ENCODE measurements around the gene ABCF2. TPM values are rescaled to one million over a fixed set of nuclear protein-coding genes. Genes with fewer than 3 reads are reported as not detected.

The ABCF2 gene
- total RNA-seq, 1 donor: 70.0 TPM

- DNase-seq (ENCODE audit: low read depth): no peak
- no peak overlapping the region for H3K4me3 ChIP-seq (ENCODE audit: low read depth, low read length)
- no peak for TF ChIP-seq CTCF (IDR thresholded peaks at IDR 0.05; ENCODE audit: insufficient read depth, low read depth, low read length)
These were observed 47.6 kb downstream of the ABCF2 start for GRCh38 chr7:151179287-151179860.

- H3K4me3 ChIP-seq (ENCODE audit: low read depth, low read length): no peak overlapping the region
- TF ChIP-seq CTCF (IDR thresholded peaks at IDR 0.05; ENCODE audit: insufficient read depth, low read depth, low read length): no peak
- DNase-seq (ENCODE audit: low read depth): no peak
These were observed 48.2 kb downstream of the ABCF2 start for GRCh38 chr7:151178831-151179230.

DNA sequence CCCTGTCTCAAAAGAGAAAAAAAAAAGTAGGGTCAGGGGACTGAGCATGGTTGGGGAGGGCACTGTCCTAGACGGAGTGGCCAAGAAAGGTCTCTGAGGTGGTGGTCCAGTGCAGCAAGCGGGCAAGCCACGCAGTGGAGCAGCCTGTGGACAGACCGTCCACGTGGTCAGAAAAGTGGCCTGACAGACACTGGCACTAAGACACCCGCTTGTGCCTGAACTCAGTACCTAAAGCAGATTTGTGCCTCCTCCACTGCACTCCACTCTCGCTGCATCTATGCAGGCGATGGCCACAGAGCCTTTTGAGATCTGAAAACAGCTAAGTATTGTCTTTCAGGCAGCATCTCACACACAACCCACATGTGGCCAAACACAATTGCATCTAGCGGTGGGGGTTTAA, 48.8 kb downstream of the ABCF2 start:
- no peak for TF ChIP-seq CTCF (IDR thresholded peaks at IDR 0.05; ENCODE audit: insufficient read depth, low read depth, low read length)
- no peak for DNase-seq (ENCODE audit: low read depth)
- no peak overlapping the region for H3K4me3 ChIP-seq (ENCODE audit: low read depth, low read length)

GRCh38 chr7:151177310-151177709, 49.7 kb downstream of the ABCF2 start:
- H3K4me3 ChIP-seq (ENCODE audit: low read depth, low read length): no peak overlapping the region
- TF ChIP-seq CTCF (IDR thresholded peaks at IDR 0.05; ENCODE audit: insufficient read depth, low read depth, low read length): no peak
- DNase-seq (ENCODE audit: low read depth): no peak

- DNase-seq (ENCODE audit: low read depth): no peak
- no peak for TF ChIP-seq CTCF (IDR thresholded peaks at IDR 0.05; ENCODE audit: insufficient read depth, low read depth, low read length)
- no peak overlapping the region for H3K4me3 ChIP-seq (ENCODE audit: low read depth, low read length)
These were observed 50.6 kb downstream of the ABCF2 start for GRCh38 chr7:151176401-151176800.

GRCh38 chr7:151175793-151176311, 51.2 kb downstream of the ABCF2 start:
- H3K4me3 ChIP-seq (ENCODE audit: low read depth, low read length): no peak overlapping the region
- no peak for TF ChIP-seq CTCF (IDR thresholded peaks at IDR 0.05; ENCODE audit: insufficient read depth, low read depth, low read length)
- no peak for DNase-seq (ENCODE audit: low read depth)

Measured in fibroblast of villous mesenchyme (primary cell).